Ovary (tissue), 3 donors: ENCODE measurements around the gene ATP2B2.
"Not testable (repeated sequence)": the region's sequence is repeated elsewhere in the genome, so short reads cannot be mapped to it uniquely, and the experiment has no call there.

ENCODE experiments used
- CTCF ChIP-seq, 3 donors: fragments of 450-650 bp in 2 of 3; fragments of 200-600 bp in 1 of 3; IDR thresholded peaks; one replicate each; pipeline versions ENCODE4 v1.5.1 to v1.8.0; 2016 to 2022; ENCODE audit warnings: antibody characterized with exemption in 3 of 3, mild to moderate bottlenecking in 1 of 3
- EP300 ChIP-seq: sonication (generic); formaldehyde crosslinking; IDR thresholded peaks from one replicate; pipeline ENCODE4 v1.6.1; 2017; ENCODE audit warnings: antibody characterized with exemption
- donor health status: DM: no; HTN: no; CAD: no.

GRCh38 chr3:10298064-10298463 is 207.3 kb downstream of the ATP2B2 start:
- TF ChIP-seq CTCF (IDR thresholded peaks at IDR 0.05); EP300: not testable (repeated sequence)
